Smooth muscle cell (in vitro differentiated cells): ENCODE data around the gene TGFBI. TPM values are rescaled to one million over a fixed set of nuclear protein-coding genes. Genes with fewer than 3 reads are reported as not detected.

Experiments used
- DNase-seq: peaks from one replicate; lab custom pipeline; 2025; ENCODE audit not compliant: unreplicated experiment; lab: John Stamatoyannopoulos, UW
- H2AFZ ChIP-seq: fragments of 200-600 bp; sonication (generic); 2 replicates; pipeline ENCODE4 v1.6.0; 2016; ENCODE audit warnings: antibody characterized with exemption, low read depth, mild to moderate bottlenecking
- H3F3A ChIP-seq: fragments of 200-600 bp; sonication (generic); 2 replicates; pipeline ENCODE4 v1.6.0; 2017; ENCODE audit warnings: antibody characterized with exemption, low read depth
- H3K27ac ChIP-seq: fragments of 200-600 bp; sonication (generic); 2 replicates; pipeline ENCODE4 v1.5.1; 2016; ENCODE audit warnings: low read depth, mild to moderate bottlenecking
- H3K27me3 ChIP-seq: fragments of 200-600 bp; sonication (generic); 2 replicates; pipeline ENCODE4 v1.6.1; 2016; ENCODE audit warnings: low read depth, mild to moderate bottlenecking
- H3K36me3 ChIP-seq: fragments of 200-600 bp; sonication (generic); 2 replicates; pipeline ENCODE4 v1.5.1; 2016; ENCODE audit warnings: low read depth
- H3K4me1 ChIP-seq: fragments of 200-600 bp; sonication (generic); 2 replicates; pipeline ENCODE4 v1.5.1; 2016; ENCODE audit warnings: low read depth
- H3K4me2 ChIP-seq: fragments of 200-600 bp; sonication (generic); 2 replicates; pipeline ENCODE4 v1.6.0; 2016; ENCODE audit warnings: mild to moderate bottlenecking
- H3K4me3 ChIP-seq: fragments of 200-600 bp; sonication (generic); 2 replicates; pipeline ENCODE4 v1.5.1; 2016; ENCODE audit warnings: mild to moderate bottlenecking
- H3K79me2 ChIP-seq: fragments of 200-600 bp; sonication (generic); 2 replicates; pipeline ENCODE4 v1.6.0; 2016; ENCODE audit warnings: low read depth, mild to moderate bottlenecking
- H3K9ac ChIP-seq: fragments of 200-600 bp; sonication (generic); 2 replicates; pipeline ENCODE4 v1.6.0; 2016; ENCODE audit warnings: low read depth
- H3K9me3 ChIP-seq: fragments of 200-600 bp; sonication (generic); replicated peaks from 2 replicates; pipeline ENCODE4 v1.5.1; 2016; ENCODE audit warnings: low read depth
- H4K20me1 ChIP-seq: fragments of 200-600 bp; sonication (generic); 2 replicates; pipeline ENCODE4 v1.6.0; 2016; ENCODE audit warnings: low read depth
- WGBS: methylation state at CpG from one replicate; pipeline ENCODE4 v1.1.7; 2016; ENCODE audit warnings: low lambda C conversion rate; 5-methylcytosine and 5-hydroxymethylcytosine counted together
- polyA plus RNA-seq: library from polyadenylated mRNA; unstranded; fragments of >200 nt; fragmentation: Nextera tagmentation; extraction: Ambion mirVana; gene quantifications from 2 replicates; pipeline ENCODE4 v1.2.1, GENCODE V29; 2016
- total RNA-seq: library from RNA; depleted of rRNA; stranded (reverse); fragments of >200 nt; gene quantifications from 2 replicates; pipeline ENCODE4 v1.2.3, GENCODE V29; 2014
- TF ChIP-seq, protein P1 (sequence below): fragments of 200-600 bp; sonication (generic); IDR thresholded peaks from 2 replicates; pipeline ENCODE4 v1.5.1; 2017; ENCODE audit warnings: borderline replicate concordance, mild to moderate bottlenecking, antibody characterized with exemption; ENCODE audit not compliant: insufficient read depth, poor library complexity, severe bottlenecking

The TGFBI gene
- total and polyA plus RNA-seq, 2 experiments from 2014 or later: 2,505 to 2,635 TPM

DNA sequence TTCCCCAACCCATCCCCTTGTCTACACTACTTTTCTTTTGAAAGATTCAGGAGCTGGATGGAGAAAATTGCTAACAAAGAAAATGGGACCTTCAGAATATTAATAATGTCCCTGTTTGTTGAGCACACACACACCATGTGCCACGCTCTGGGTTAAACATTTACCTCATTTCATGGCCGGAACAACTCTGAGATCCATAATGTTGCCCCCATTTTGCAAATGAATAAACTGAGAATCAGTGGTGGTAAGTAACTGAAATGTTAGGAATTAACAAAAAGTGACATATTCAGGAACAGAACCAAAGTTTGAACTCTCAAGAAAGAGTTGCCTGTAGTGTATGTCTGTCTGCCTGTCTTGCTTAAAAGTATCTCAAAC lies 52.4 kb downstream of the TGFBI start:
- no peaks in the 10 kb centered on the region for H4K20me1 ChIP-seq
- H3K79me2 ChIP-seq: no peaks in the 10 kb centered on the region
- peak overlapping the region; percentile 84 for H3K4me2 ChIP-seq
- H3K4me3 ChIP-seq: peak overlapping the region; percentile 48
- WGBS: 98% methylated on average over 2 of the region's 2 CpGs
- no peaks in the 10 kb centered on the region for H3K9me3 ChIP-seq
- no peaks in the 10 kb centered on the region for H3K4me1 ChIP-seq
- no peak for DNase-seq
- H2AFZ ChIP-seq: no peak overlapping the region
- H3K27ac ChIP-seq: peak overlapping the region; percentile 58
- H3F3A ChIP-seq: no peaks in the 10 kb centered on the region
- H3K9ac ChIP-seq: no peak overlapping the region
- no peaks in the 10 kb centered on the region for H3K27me3 ChIP-seq
- no peaks in the 10 kb centered on the region for H3K36me3 ChIP-seq
- TF ChIP-seq, protein P1, sequence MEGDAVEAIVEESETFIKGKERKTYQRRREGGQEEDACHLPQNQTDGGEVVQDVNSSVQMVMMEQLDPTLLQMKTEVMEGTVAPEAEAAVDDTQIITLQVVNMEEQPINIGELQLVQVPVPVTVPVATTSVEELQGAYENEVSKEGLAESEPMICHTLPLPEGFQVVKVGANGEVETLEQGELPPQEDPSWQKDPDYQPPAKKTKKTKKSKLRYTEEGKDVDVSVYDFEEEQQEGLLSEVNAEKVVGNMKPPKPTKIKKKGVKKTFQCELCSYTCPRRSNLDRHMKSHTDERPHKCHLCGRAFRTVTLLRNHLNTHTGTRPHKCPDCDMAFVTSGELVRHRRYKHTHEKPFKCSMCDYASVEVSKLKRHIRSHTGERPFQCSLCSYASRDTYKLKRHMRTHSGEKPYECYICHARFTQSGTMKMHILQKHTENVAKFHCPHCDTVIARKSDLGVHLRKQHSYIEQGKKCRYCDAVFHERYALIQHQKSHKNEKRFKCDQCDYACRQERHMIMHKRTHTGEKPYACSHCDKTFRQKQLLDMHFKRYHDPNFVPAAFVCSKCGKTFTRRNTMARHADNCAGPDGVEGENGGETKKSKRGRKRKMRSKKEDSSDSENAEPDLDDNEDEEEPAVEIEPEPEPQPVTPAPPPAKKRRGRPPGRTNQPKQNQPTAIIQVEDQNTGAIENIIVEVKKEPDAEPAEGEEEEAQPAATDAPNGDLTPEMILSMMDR: no peak

DNA sequence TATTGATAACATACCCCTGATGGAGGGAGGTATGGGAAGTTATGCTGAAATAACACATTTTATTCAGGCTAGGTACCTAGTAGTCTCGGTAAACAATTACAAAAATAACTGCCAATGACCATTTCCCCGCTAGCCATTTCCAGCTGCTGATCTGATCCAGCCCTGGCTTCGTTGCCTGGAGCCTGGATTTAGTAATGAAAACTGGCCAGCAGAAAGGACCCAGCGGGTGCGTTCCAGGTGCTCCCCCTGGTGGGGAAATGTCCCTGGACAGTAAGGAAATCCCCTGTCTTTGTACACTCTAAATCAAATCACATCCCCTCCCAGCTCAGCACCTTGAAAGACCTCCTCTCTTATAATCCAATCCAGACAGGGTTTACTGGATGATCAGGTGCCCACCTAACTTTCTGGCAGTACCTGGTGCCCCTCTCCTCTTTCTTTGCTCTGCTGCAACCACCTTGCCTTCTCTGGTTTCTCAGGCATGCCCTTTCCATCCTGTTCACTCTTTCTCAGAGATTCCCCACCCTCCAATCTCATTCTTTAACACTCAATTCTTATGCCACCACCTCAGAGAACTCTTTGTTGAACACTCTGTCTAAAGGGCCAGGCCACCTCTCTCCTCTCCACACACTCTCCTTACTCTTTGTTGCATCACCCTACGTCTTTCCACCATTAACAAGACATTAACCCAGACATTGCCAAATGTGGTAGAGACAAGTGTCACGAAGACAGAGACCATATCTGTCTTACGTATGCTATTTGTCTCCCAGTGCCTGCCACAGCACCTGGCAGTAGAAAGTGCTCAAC lies 53.8 kb downstream of the TGFBI start:
- H3K27me3 ChIP-seq: no peaks in the 10 kb centered on the region
- no peaks in the 10 kb centered on the region for H3F3A ChIP-seq
- H3K79me2 ChIP-seq: no peaks in the 10 kb centered on the region
- no peak overlapping the region for H2AFZ ChIP-seq
- H3K4me3 ChIP-seq: no peak overlapping the region
- TF ChIP-seq, protein P1: peak; percentile 86
- WGBS: 25% methylated on average over 8 of the region's 8 CpGs
- no peak overlapping the region for H3K4me2 ChIP-seq
- no peaks in the 10 kb centered on the region for H3K4me1 ChIP-seq
- DNase-seq: peak; percentile 32
- no peak overlapping the region for H3K27ac ChIP-seq
- no peaks in the 10 kb centered on the region for H4K20me1 ChIP-seq
- no peak overlapping the region for H3K9ac ChIP-seq
- H3K36me3 ChIP-seq: no peaks in the 10 kb centered on the region
- H3K9me3 ChIP-seq: no peaks in the 10 kb centered on the region

DNA sequence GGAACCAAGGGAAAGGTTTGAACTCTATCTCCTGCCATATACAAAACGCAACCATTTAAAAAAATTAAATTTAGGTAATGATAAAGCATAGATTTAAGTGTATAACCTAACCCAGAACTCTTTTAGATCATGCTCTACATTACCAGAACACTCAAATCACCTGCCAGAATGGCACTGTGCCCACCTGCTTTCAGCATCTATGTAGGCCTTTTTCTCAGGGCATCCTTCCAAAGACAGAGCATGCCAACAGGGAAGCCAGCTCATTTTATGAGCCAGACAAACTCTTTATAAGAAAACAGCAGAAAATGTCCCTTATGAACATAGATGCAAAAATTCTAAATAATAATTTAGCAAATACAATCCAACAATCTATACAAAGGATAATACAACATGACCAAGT lies 55.9 kb downstream of the TGFBI start:
- no peaks in the 10 kb centered on the region for H3K27me3 ChIP-seq
- no peaks in the 10 kb centered on the region for H3K9me3 ChIP-seq
- 86% methylated on average over 1 of the region's 1 CpG for WGBS
- no peaks in the 10 kb centered on the region for H3F3A ChIP-seq
- no peaks in the 10 kb centered on the region for H4K20me1 ChIP-seq
- no peaks in the 10 kb centered on the region for H3K36me3 ChIP-seq
- TF ChIP-seq, protein P1: no peak
- H3K4me3 ChIP-seq: no peak overlapping the region
- H2AFZ ChIP-seq: no peak overlapping the region
- no peaks in the 10 kb centered on the region for H3K4me1 ChIP-seq
- no peak for DNase-seq
- H3K79me2 ChIP-seq: no peaks in the 10 kb centered on the region
- no peak overlapping the region for H3K9ac ChIP-seq
- no peak overlapping the region for H3K4me2 ChIP-seq
- no peak overlapping the region for H3K27ac ChIP-seq
